Right lobe of liver (tissue), 6 donors: ENCODE results near the gene ALG12. TPM values are rescaled to one million over a fixed set of nuclear protein-coding genes. Genes with fewer than 3 reads are reported as not detected.

Experiments used
- ATAC-seq, 4 donors: fragments of 200-7000 bp; cut with Tn5 transposase; one replicate each; pipeline ENCODE4 v1.9.1; 2020; ENCODE audit warnings: mild to moderate bottlenecking in 4 of 4, moderate library complexity in 4 of 4
- DNase-seq, 3 donors: peaks; one replicate each; pipeline ENCODE4 v3.0.0-alpha.2; 2020
- H3K27ac ChIP-seq, 3 donors: fragments of 200-600 bp; one replicate each; pipeline ENCODE4 v1.8.0; 2022
- H3K27me3 ChIP-seq, 2 donors: fragments of 200-600 bp; one replicate each; pipeline ENCODE4 v1.8.0; 2022
- H3K36me3 ChIP-seq, 4 donors: fragments of 200-600 bp; sonication (generic) in 1 of 4; one replicate each; pipeline versions ENCODE4 v1.5.1 to v1.8.0; 2017 to 2022; ENCODE audit warnings: control low read depth in 1 of 4
- H3K4me1 ChIP-seq, 4 donors: fragments of 200-600 bp; sonication (generic) in 1 of 4; one replicate each; pipeline versions ENCODE4 v1.5.1 to v1.8.0; 2017 to 2022; ENCODE audit warnings: control low read depth in 1 of 4
- H3K4me3 ChIP-seq, 3 donors: fragments of 200-600 bp; one replicate each; pipeline ENCODE4 v1.8.0; 2022
- H3K9me3 ChIP-seq, 4 donors: fragments of 200-600 bp; sonication (generic) in 1 of 4; one replicate each; pipeline versions ENCODE4 v1.5.1 to v1.8.0; 2017 to 2022; ENCODE audit warnings: control low read depth in 1 of 4
- CTCF ChIP-seq, 4 donors: fragments of 200-600 bp in 3 of 4; fragments of 450-650 bp in 1 of 4; IDR thresholded peaks; one replicate each; pipeline versions ENCODE4 v1.5.1 to v1.8.0; 2016 to 2022; ENCODE audit warnings: antibody characterized with exemption in 4 of 4, mild to moderate bottlenecking in 2 of 4
- POLR2A ChIP-seq: fragments of 450-650 bp; IDR thresholded peaks from one replicate; pipeline ENCODE4 v1.6.1; 2017; ENCODE audit warnings: antibody characterized with exemption, mild to moderate bottlenecking
- WGBS: methylation state at CpG from one replicate; pipeline ENCODE4 v1.1.6; 2018; ENCODE audit warnings: low coverage, low lambda C conversion rate; ENCODE audit not compliant: insufficient coverage; ENCODE audit errors: missing lambda C conversion rate; 5-methylcytosine and 5-hydroxymethylcytosine counted together
- intact Hi-C, 2 donors: fragments of 100-400 bp; cut with DNase I; formaldehyde crosslinking; loops; one replicate each; pipeline versions ENCODE4 v1.11.2 to v1.14.1; 2022
- total RNA-seq, 6 experiments: library from RNA; depleted of rRNA in 2 of 6; stranded (reverse); fragments of >200 nt in 2 of 6; fragmentation: NEBNext Ultra II Directional in 3 of 6; extraction: Animal tissue kit (Norgen Biotek cat#: 25700) in 3 of 6; gene quantifications; one replicate each; pipeline versions ENCODE4 v1.1.0 to v1.2.4, GENCODE V29; 2016 to 2023
- donor health status: DM: no; HTN: yes; CAD: no.
- donor health status: DM: no; HTN: no; CAD: no.
- donor health status: DM: no; HTN: no; CAD: no.
- donor health status: DM: no; HTN: yes; CAD: no.
- donor health status: DM: no; HTN: yes; CAD: no.

The ALG12 gene
- total RNA-seq, 6 experiments from 2014 or later = 15.1 to 19.0 (median 16.6) TPM

- Histone ChIP-seq H3K36me3 (peaks cover 0 to 25% (median 12%) of the 10 kb centered on the region in 4 donors), H3K4me1 (peaks cover 0 to 1% (median 0%) of the 10 kb centered on the region in 4 donors), H3K27ac (no peak overlapping the region), H3K9me3 (no peaks in the 10 kb centered on the region), H3K27me3 (no peaks in the 10 kb centered on the region), H3K4me3 (no peak overlapping the region)
- DNase-seq (peak in 1 of 3 donors; percentile 20), ATAC-seq (no peak)
- TF ChIP-seq POLR2A (no peak), CTCF (IDR thresholded peaks at IDR 0.05) (no peak)
- WGBS = 92% methylated on average over 17 of the region's 30 CpGs
- intact Hi-C loops = no loop called here
Observed at GRCh38 chr22:49911881-49912625, 6.2 kb downstream of the ALG12 start.

DNA sequence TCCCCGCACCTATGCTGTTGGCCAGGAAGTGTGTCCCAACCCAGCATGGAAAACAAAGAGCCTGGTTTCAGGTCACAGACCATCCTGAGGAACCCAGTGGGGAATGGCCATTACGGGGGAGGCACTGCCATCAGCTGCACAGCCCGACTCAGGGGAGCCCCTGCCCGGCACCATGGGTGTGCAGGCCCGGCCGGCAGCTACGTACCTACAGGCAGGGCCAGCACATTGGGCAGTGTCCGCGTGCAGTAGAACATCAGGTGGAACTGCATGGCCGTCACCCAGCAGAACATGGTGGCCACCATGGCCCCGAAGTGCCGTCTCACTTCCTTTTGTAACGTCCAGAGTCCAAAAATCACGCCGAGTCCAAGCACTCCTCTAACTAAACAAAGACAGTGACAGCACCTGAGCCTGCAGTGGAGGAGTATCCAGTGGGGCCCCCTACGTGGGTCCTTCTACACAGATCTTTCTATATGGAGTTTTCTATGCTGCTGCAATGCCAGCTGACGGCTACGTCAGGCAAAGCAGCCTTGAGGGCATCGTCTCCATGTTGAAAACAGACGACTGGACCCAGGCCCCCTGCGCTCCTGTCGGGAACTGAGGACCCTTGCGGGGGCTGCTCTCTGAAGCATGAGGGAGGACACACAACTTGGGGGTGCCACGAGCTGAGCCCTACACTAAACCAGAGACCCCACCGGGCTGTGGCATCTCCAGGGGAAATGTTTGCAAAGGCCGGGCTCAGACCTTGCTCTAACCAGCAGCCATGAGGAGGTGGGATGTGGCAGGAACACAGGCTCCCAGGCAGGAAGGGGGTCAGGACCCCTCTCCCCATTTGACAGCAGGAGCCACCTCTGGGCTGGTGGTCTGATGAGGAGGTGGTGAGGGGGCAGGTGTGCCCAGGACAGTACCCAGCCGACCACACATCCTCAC lies 7.7 kb downstream of the ALG12 start:
- 100% methylated on average over 2 of the region's 27 CpGs for WGBS
- Histone ChIP-seq H3K27ac (no peak overlapping the region), H3K9me3 (no peaks in the 10 kb centered on the region), H3K36me3 (peaks cover 0 to 25% (median 12%) of the 10 kb centered on the region in 4 donors), H3K4me1 (no peaks in the 10 kb centered on the region), H3K4me3 (no peak overlapping the region), H3K27me3 (no peaks in the 10 kb centered on the region)
- ATAC-seq = no peak
- no peak for TF ChIP-seq CTCF (IDR thresholded peaks at IDR 0.05)
- peak in 1 of 3 donors; percentile 43 for DNase-seq
- intact Hi-C loops = no loop called here

- H3K4me3 ChIP-seq = no peak overlapping the region
- no peaks in the 10 kb centered on the region for H3K27me3 ChIP-seq
- 98% methylated on average over 8 of the region's 23 CpGs for WGBS
- H3K36me3 ChIP-seq = peaks cover 0 to 25% (median 12%) of the 10 kb centered on the region in 4 donors
- H3K4me1 ChIP-seq = no peaks in the 10 kb centered on the region
- no peak for TF ChIP-seq CTCF (IDR thresholded peaks at IDR 0.05)
- no peak for TF ChIP-seq POLR2A
- DNase-seq = peak in 1 of 3 donors; percentile 47
- no peak overlapping the region for H3K27ac ChIP-seq
- intact Hi-C loops = no loop called here
- no peaks in the 10 kb centered on the region for H3K9me3 ChIP-seq
- ATAC-seq = no peak
Observed at GRCh38 chr22:49909476-49910205, 8.6 kb downstream of the ALG12 start.

- Histone ChIP-seq H3K4me3 (no peak overlapping the region), H3K27me3 (no peaks in the 10 kb centered on the region), H3K4me1 (no peaks in the 10 kb centered on the region), H3K27ac (no peak overlapping the region), H3K36me3 (peaks cover 0 to 33% (median 13%) of the 10 kb centered on the region in 4 donors), H3K9me3 (no peaks in the 10 kb centered on the region)
- intact Hi-C loops = no loop called here
- TF ChIP-seq POLR2A (no peak), CTCF (IDR thresholded peaks at IDR 0.05) (no peak)
- WGBS = 100% methylated on average over 8 of the region's 19 CpGs
- no peak for ATAC-seq
- DNase-seq = peak in 1 of 3 donors; percentile 15
Observed at GRCh38 chr22:49907807-49908206, 10.4 kb downstream of the ALG12 start.
